Spleen (tissue), 11 donors: ENCODE results near the gene RAB40C. TPM values are rescaled to one million over a fixed set of nuclear protein-coding genes. Genes with fewer than 3 reads are reported as not detected.
A peak's percentile ranks its signal among the peaks of the same experiment; 100 is the strongest.

ENCODE experiments used
- DNase-seq: peaks from one replicate; pipeline ENCODE4 v3.0.0-alpha.2; 2020
- H3K27ac ChIP-seq, 8 donors: fragments of 200-600 bp; sonication (generic) in 7 of 8; 1 replicate in 4 of 8; 2 replicates in 4 of 8; pipeline versions ENCODE4 v1.5.0 to v1.8.0; 2016 to 2021; ENCODE audit warnings: inconsistent platforms in 4 of 8, mild to moderate bottlenecking in 4 of 8, moderate library complexity in 1 of 8
- H3K27me3 ChIP-seq, 7 donors: fragments of 200-600 bp; sonication (generic) in 6 of 7; replicated peaks in 1 of 7; 1 replicate in 4 of 7; 2 replicates in 3 of 7; pipeline versions ENCODE4 v1.5.0 to v1.8.0; 2016 to 2021; ENCODE audit warnings: inconsistent platforms in 3 of 7, mild to moderate bottlenecking in 1 of 7
- H3K36me3 ChIP-seq, 6 donors: fragments of 200-600 bp; sonication (generic) in 5 of 6; 1 replicate in 4 of 6; 2 replicates in 2 of 6; pipeline versions ENCODE4 v1.5.0 to v1.8.0; 2016 to 2021; ENCODE audit warnings: inconsistent platforms in 2 of 6
- H3K4me1 ChIP-seq, 6 donors: fragments of 200-600 bp; sonication (generic) in 5 of 6; 1 replicate in 3 of 6; 2 replicates in 3 of 6; pipeline versions ENCODE4 v1.5.0 to v1.8.0; 2016 to 2021; ENCODE audit warnings: inconsistent platforms in 3 of 6
- H3K4me3 ChIP-seq, 8 donors: fragments of 200-600 bp; sonication (generic) in 7 of 8; 1 replicate in 4 of 8; 2 replicates in 4 of 8; pipeline versions ENCODE4 v1.5.0 to v1.8.0; 2016 to 2021; ENCODE audit warnings: inconsistent platforms in 4 of 8, mild to moderate bottlenecking in 4 of 8, moderate library complexity in 2 of 8
- H3K9me3 ChIP-seq, 8 donors: fragments of 200-600 bp; sonication (generic) in 7 of 8; 1 replicate in 4 of 8; 2 replicates in 4 of 8; pipeline versions ENCODE4 v1.5.0 to v1.8.0; 2016 to 2021; ENCODE audit warnings: inconsistent platforms in 4 of 8
- POLR2A ChIP-seq, 3 donors: fragments of 450-650 bp; IDR thresholded peaks; one replicate each; pipeline ENCODE4 v1.5.1; 2017; ENCODE audit warnings: antibody characterized with exemption in 3 of 3, mild to moderate bottlenecking in 1 of 3
- POLR2AphosphoS5 ChIP-seq, 3 donors: sonication (generic); formaldehyde crosslinking; IDR thresholded peaks; one replicate each; pipeline ENCODE4 v1.5.1; 2017; ENCODE audit warnings: antibody characterized with exemption in 3 of 3
- WGBS, 5 donors: extraction: QIAGEN DNeasy Blood & Tissue Kit in 3 of 5; methylation state at CpG; one replicate each; pipeline versions ENCODE4 v1.1.5 to v1.1.7; 2013 to 2018; 5-methylcytosine and 5-hydroxymethylcytosine counted together
- intact Hi-C: fragments of 100-400 bp; cut with DNase I; formaldehyde crosslinking; loops from one replicate; pipeline ENCODE4 v1.15.0; 2023; ENCODE audit warnings: low total_unique reads
- polyA plus RNA-seq, 3 donors: library from polyadenylated mRNA; stranded (reverse); fragments of 200-250 nt; gene quantifications; one replicate each; pipeline ENCODE4 v1.2.1, GENCODE V29; 2013
- total RNA-seq, 7 donors: library from RNA; depleted of rRNA in 3 of 7; stranded (reverse); fragments of >200 nt in 3 of 7; fragmentation: NEBNext Ultra II Directional in 4 of 7; extraction: Animal tissue kit (Norgen Biotek cat#: 25700) in 4 of 7; gene quantifications; one replicate each; pipeline versions ENCODE4 v1.1.0 to v1.2.1, GENCODE V29; 2016 to 2021
- TF ChIP-seq, protein P1 (sequence below), 11 experiments: fragments of 200-600 bp in 7 of 11; fragments of 450-650 bp in 4 of 11; sonication (generic) in 4 of 11; IDR thresholded peaks in 8 of 11; conservative IDR thresholded peaks in 3 of 11; 1 replicate in 7 of 11; 2 replicates in 4 of 11; pipeline versions ENCODE4 v1.4.0 to v1.8.0; 2016 to 2021; ENCODE audit warnings: antibody characterized with exemption in 11 of 11, inconsistent platforms in 4 of 11, mild to moderate bottlenecking in 1 of 11
- donor health status: healthy with polysubstance abuse.
- donor health status: DM: no; HTN: no; CAD: no; lungs with moderate emphysema.
- donor health status: DM: no; HTN: no; CAD: no.
- donor health status: Bipolar disorder and iron deficiency.
- donor health status: healthy.
- donor health status: DM: no; HTN: no; CAD: no.
- donor health status: DM: yes; HTN: yes; CAD: no.

RAB40C gene
- total and polyA plus RNA-seq, 10 donors, result 8.1 to 21.6 (median 15.2) TPM

DNA sequence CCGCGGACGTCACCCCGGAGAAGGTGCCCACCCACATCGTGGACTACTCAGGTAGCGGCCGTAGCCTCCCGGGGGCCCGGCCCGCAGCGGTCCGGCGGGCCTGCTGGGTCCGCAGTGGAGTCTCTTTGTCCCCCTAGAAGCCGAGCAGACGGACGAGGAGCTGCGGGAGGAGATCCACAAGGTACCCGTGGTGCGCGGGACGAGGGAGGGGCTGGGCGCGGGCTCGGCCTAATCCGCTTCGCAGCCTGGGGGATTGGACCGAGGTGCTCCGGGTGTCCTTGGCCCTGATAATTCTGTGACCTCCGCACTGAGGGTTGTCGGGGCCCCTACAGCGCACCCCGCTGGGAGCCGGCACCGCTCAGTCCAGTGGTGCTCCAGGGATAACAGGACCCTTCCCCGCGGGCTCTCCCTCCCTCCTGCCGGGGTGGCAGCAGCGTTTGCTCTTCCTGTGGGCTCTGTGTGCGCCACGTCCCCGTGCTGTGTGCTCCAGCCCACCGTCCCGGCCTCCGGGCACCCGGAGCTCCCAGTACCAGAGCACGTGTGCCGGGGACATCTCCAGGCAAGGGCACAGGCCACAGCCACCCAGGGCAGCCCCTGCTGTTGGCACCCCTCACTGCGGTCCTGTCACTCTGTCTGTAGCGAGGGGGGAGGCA is 78.8 kb downstream of the RAB40C start:
- no peak for DNase-seq
- 7 to 17% (median 8%) methylated on average over 5 to 50 of the region's 50 CpGs for WGBS, 5 donors

DNA sequence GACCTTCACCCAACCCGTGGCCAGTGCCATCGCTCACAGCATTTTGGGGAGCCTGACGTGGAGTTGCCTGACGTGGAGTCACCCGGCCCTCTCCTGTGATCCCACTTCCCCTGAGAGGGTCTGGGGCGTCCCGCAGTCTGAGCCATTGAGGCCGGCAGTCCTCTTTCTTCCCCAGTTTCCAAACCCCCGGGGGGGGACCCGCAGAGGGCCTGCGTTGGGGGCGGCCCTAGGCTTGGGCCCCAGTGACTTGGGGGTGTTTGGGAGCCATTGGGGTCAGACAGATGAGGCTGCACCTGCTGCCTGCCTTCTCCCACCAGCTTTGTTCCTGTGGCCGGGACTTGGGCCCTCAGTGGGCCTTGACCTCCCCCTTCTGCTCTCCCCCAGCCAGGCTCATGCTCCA is 79.8 kb downstream of the RAB40C start:
- no peak for DNase-seq
- H3K27ac ChIP-seq, result no peak overlapping the region
- peaks cover 0 to 57% (median 45%) of the 10 kb centered on the region in 6 donors for H3K36me3 ChIP-seq
- H3K4me3 ChIP-seq, result peak overlapping the region in 2 of 8 donors; percentile 7 to 99
- TF ChIP-seq, protein P1, sequence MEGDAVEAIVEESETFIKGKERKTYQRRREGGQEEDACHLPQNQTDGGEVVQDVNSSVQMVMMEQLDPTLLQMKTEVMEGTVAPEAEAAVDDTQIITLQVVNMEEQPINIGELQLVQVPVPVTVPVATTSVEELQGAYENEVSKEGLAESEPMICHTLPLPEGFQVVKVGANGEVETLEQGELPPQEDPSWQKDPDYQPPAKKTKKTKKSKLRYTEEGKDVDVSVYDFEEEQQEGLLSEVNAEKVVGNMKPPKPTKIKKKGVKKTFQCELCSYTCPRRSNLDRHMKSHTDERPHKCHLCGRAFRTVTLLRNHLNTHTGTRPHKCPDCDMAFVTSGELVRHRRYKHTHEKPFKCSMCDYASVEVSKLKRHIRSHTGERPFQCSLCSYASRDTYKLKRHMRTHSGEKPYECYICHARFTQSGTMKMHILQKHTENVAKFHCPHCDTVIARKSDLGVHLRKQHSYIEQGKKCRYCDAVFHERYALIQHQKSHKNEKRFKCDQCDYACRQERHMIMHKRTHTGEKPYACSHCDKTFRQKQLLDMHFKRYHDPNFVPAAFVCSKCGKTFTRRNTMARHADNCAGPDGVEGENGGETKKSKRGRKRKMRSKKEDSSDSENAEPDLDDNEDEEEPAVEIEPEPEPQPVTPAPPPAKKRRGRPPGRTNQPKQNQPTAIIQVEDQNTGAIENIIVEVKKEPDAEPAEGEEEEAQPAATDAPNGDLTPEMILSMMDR (IDR thresholded peaks at IDR 0.05 in 8 of 11, conservative IDR thresholded peaks at IDR 0.05 in 3 of 11), result no peak
- TF ChIP-seq POLR2AphosphoS5 (IDR thresholded peaks at IDR 0.05) (no peak), POLR2A (IDR thresholded peaks at IDR 0.05) (no peak)
- H3K4me1 ChIP-seq, result peaks cover 17 to 55% (median 37%) of the 10 kb centered on the region in 6 donors
- peaks cover 0 to 4% (median 0%) of the 10 kb centered on the region in 7 donors for H3K27me3 ChIP-seq
- H3K9me3 ChIP-seq, result no peaks in the 10 kb centered on the region
- intact Hi-C loops, result no loop called here
- WGBS, 5 donors, result 85 to 97% (median 94%) methylated on average over 12 to 13 of the region's 13 CpGs

More for the DNA sequence above, 78.8 kb downstream of the RAB40C start:
- no peaks in the 10 kb centered on the region for H3K9me3 ChIP-seq
- H3K27me3 ChIP-seq, result no peaks in the 10 kb centered on the region
- intact Hi-C loops, result no loop called here
- peaks cover 0 to 47% (median 43%) of the 10 kb centered on the region in 6 donors for H3K36me3 ChIP-seq
- H3K4me3 ChIP-seq, result peak overlapping the region; percentile 70 to 99 (median 90)
- H3K27ac ChIP-seq, result peak overlapping the region; percentile 75 to 94 (median 90)
- TF ChIP-seq, protein P1 (IDR thresholded peaks at IDR 0.05 in 8 of 11, conservative IDR thresholded peaks at IDR 0.05 in 3 of 11), result no peak
- TF ChIP-seq POLR2AphosphoS5 (IDR thresholded peaks at IDR 0.05) (no peak), POLR2A (IDR thresholded peaks at IDR 0.05) (no peak)
- peaks cover 14 to 45% (median 29%) of the 10 kb centered on the region in 6 donors for H3K4me1 ChIP-seq

DNA sequence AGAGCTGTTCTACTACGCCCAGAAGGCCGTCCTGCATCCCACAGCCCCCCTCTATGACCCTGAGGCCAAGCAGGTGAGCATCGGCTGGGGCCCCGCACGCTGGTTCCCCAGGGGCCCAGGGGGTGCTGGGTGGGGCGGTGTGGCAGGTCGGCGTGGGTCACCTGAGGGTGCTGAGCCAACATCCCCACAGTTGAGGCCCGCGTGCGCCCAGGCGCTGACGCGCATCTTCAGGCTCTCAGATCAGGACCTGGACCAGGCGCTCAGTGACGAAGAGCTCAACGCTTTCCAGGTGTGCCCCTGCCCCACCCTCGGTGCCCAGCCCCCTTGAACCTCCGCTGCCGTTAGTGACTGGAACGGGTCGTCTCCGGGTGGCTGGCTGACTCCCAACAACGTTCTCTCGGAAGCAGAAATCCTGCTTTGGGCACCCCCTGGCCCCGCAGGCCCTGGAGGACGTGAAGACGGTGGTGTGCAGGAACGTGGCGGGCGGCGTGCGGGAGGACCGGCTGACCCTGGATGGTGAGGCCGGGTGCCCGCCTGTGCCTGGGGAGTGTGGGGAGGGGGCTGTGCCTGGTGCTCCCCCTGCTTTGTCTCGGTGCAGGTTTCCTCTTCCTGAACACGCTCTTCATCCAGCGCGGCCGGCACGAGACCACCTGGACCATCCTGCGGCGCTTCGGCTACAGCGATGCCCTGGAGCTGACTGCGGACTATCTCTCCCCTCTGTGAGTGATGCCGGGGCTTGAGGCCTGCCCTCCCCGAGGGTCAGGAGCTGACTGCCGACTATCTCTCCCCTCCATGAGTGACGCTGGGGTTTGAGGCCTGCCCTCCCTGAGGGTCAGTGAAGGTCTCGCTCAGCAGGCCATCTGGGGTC is 80.9 kb downstream of the RAB40C start:
- Histone ChIP-seq H3K4me3 (no peak overlapping the region), H3K27me3 (peaks cover 0 to 15% (median 5%) of the 10 kb centered on the region in 7 donors), H3K27ac (no peak overlapping the region), H3K9me3 (no peaks in the 10 kb centered on the region), H3K36me3 (peaks cover 0 to 57% (median 45%) of the 10 kb centered on the region in 6 donors), H3K4me1 (peaks cover 24 to 66% (median 47%) of the 10 kb centered on the region in 6 donors)
- WGBS, 5 donors, result 93 to 97% (median 94%) methylated on average over 48 to 52 of the region's 52 CpGs
- intact Hi-C loops, result no loop called here
- TF ChIP-seq POLR2A (IDR thresholded peaks at IDR 0.05) (no peak), POLR2AphosphoS5 (IDR thresholded peaks at IDR 0.05) (peak in 1 of 3 donors; percentile 21)
- TF ChIP-seq, protein P1 (IDR thresholded peaks at IDR 0.05 in 8 of 11, conservative IDR thresholded peaks at IDR 0.05 in 3 of 11), result no peak
- DNase-seq, result no peak
